Endometrial microvascular endothelial cells (primary cell): ENCODE data around the gene PRRT4. TPM values are rescaled to one million over a fixed set of nuclear protein-coding genes. Genes with fewer than 3 reads are reported as not detected.

Experiments
- in situ Hi-C: cut with HindIII; loops from 2 replicates; pipeline ENCODE4 v1.10.0; 2017; ENCODE audit warnings: low sequenced_read_pairs, low pct_unique_long_range_greater_than_20kb; ENCODE audit errors: inconsistent ontology term
- total RNA-seq: library from RNA; depleted of rRNA; stranded (reverse); fragments of >200 nt; gene quantifications from one replicate; pipeline ENCODE4 v1.2.3, GENCODE V29; 2015; ENCODE audit errors: inconsistent ontology term

PRRT4 gene
- not detected for total RNA-seq

GRCh38 chr7:128361411-128362379, at the start of gene PRRT4:
PRRT4 (minus strand) TSS chr7:128361690.
- in situ Hi-C loops, result no loop called here

GRCh38 chr7:128410451-128410753, 48.9 kb upstream of the PRRT4 start:
- in situ Hi-C loops, result no loop called here

GRCh38 chr7:128409596-128410450, 48.3 kb upstream of the PRRT4 start, which contains the start of gene IMPDH1:
IMPDH1 (minus strand) TSS chr7:128409982; CDS start chr7:128409901, 81 bp downstream.
- in situ Hi-C loops, result no loop called here

- in situ Hi-C loops, result no loop called here
Measured at GRCh38 chr7:128408709-128409595, 47.5 kb upstream of the PRRT4 start.

- in situ Hi-C loops, result no loop called here
Measured at GRCh38 chr7:128407751-128408708, 46.5 kb upstream of the PRRT4 start.

- in situ Hi-C loops, result no loop called here
Measured at GRCh38 chr7:128407233-128407589, 45.7 kb upstream of the PRRT4 start.

GRCh38 chr7:128406314-128407232, 45.1 kb upstream of the PRRT4 start:
- in situ Hi-C loops, result no loop called here

GRCh38 chr7:128405471-128406313, 44.2 kb upstream of the PRRT4 start:
- in situ Hi-C loops, result no loop called here

GRCh38 chr7:128404886-128405470, 43.5 kb upstream of the PRRT4 start:
- in situ Hi-C loops, result no loop called here

GRCh38 chr7:128404143-128404681, 42.7 kb upstream of the PRRT4 start:
- in situ Hi-C loops, result no loop called here

GRCh38 chr7:128403676-128404075, 42.2 kb upstream of the PRRT4 start:
- in situ Hi-C loops, result no loop called here

- in situ Hi-C loops, result no loop called here
Measured at GRCh38 chr7:128402356-128402755, 40.9 kb upstream of the PRRT4 start.

GRCh38 chr7:128400566-128400965, 39.1 kb upstream of the PRRT4 start:
- in situ Hi-C loops, result no loop called here

GRCh38 chr7:128399991-128400390, 38.5 kb upstream of the PRRT4 start:
- in situ Hi-C loops, result no loop called here

GRCh38 chr7:128398841-128399135, 37.3 kb upstream of the PRRT4 start:
- in situ Hi-C loops, result no loop called here
